ENCODE data around the gene RAB11FIP4.

- TF ChIP-seq ZBTB8A (IDR thresholded peaks at IDR 0.05; ENCODE audit: partially characterized antibody) (no peak), TEAD4 (IDR thresholded peaks at IDR 0.05; ENCODE audit: low read length) (no peak), TEAD4 (CRISPR knock-in tag; IDR thresholded peaks at IDR 0.05; ENCODE audit: borderline replicate concordance) (no peak), RB1 (IDR thresholded peaks at IDR 0.05; ENCODE audit: low read depth) (no peak), E2F1 (CRISPR knock-in tag; IDR thresholded peaks at IDR 0.05) (no peak), CTCF (IDR thresholded peaks at IDR 0.05 in 2 of 3, conservative IDR thresholded peaks at IDR 0.05 in 1 of 3; ENCODE audit: insufficient read depth in 2 of 3, low read depth in 1 of 3, low read length in 3 of 3) (no peak), ZZZ3 (IDR thresholded peaks at IDR 0.05) (no peak), FOXK1 (CRISPR knock-in tag; IDR thresholded peaks at IDR 0.05; ENCODE audit: borderline replicate concordance) (no peak)
Observed at GRCh38 chr17:31475378-31476162, 84.1 kb downstream of the RAB11FIP4 start.

Measured in K562 (cell line).